HG03060 (cell line): Measurements from ENCODE around the gene LMNTD2.
"Not testable (repeated sequence)": the region's sequence is repeated elsewhere in the genome, so short reads cannot be mapped to it uniquely, and the experiment has no call there.

Experiments
- ATAC-seq: cut with Tn5 transposase; IDR thresholded peaks from one replicate; pipeline ENCODE4 v1.9.1; 2021; ENCODE audit warnings: low read depth, moderate number of reproducible peaks; ENCODE audit not compliant: unreplicated experiment

LMNTD2 gene

GRCh38 chr11:516918-517685 lies 43.4 kb downstream of the LMNTD2 start:
- not testable (repeated sequence) for ATAC-seq

GRCh38 chr11:516400-516799 lies 44.1 kb downstream of the LMNTD2 start:
- ATAC-seq = no peak

- ATAC-seq = no peak
Observed at GRCh38 chr11:515131-515530, 45.4 kb downstream of the LMNTD2 start.

GRCh38 chr11:514606-515005 lies 45.9 kb downstream of the LMNTD2 start:
- no peak for ATAC-seq

GRCh38 chr11:512761-513595 lies 47.6 kb downstream of the LMNTD2 start:
- no peak for ATAC-seq

- ATAC-seq = no peak
Observed at GRCh38 chr11:508956-509355, 51.6 kb downstream of the LMNTD2 start.

GRCh38 chr11:507727-508515 lies 52.6 kb downstream of the LMNTD2 start:
- no peak for ATAC-seq

- ATAC-seq = peak; percentile 30
Observed at GRCh38 chr11:506995-507726, 53.4 kb downstream of the LMNTD2 start, which contains the start of gene RNH1. Gene RNH1, minus strand, starts transcription at chr11:507242. Its CDS starts 5,080 bp downstream, at chr11:502162.

- ATAC-seq = peak; percentile 48
Observed at GRCh38 chr11:506238-506994, 54.1 kb downstream of the LMNTD2 start.

GRCh38 chr11:504994-505344 lies 55.6 kb downstream of the LMNTD2 start:
- ATAC-seq = no peak
